Measurements from ENCODE around the gene TANGO2. TPM values are rescaled to one million over a fixed set of nuclear protein-coding genes. Genes with fewer than 3 reads are reported as not detected.

Gene TANGO2
- total RNA-seq, 1 experiment from 2014 or later, result 14.6 TPM

DNA sequence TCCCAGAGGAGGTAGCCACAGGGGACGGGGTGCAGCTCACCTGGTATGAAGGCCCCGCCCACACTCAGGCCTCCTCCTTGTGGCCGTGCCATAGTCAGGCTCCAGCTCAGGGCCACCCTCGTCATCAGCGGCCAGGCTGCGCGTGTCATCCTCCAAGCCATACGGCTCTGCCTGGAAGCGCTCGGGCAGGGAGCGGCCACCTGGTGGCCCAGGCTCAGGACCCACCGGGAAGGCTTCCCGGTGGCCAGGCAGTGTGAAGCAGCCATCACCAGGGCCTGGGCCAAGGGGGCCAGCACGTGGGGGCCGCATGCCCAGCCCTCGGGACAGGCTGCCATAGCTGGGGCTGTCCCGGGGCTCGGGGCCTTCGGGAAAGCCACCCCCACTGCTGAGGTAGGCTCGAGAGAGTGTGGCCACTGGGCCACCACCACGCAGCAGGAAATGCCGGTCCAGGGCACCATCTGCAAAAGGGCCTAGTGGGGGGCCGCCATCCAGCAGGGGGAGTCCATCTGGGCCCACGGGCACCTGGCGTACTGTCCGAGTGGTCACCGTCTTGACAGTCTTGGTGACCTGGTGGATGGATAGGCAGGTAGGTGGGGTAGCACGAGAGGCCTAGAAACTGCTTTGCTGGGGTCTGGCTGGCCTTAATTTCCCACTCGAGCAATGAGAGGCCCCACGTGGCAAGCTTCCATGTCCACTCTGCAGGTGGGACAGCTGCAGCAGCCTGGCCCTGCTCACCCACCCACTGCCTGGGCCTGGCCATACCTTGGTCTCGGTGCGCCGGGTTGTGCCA is 39.5 kb upstream of the TANGO2 start:
- WGBS (ENCODE audit: extremely low coverage, insufficient read length, low lambda C conversion rate), result no CpG with 5 or more reads among the region's 33 CpGs
- H2BK15ac ChIP-seq (ENCODE audit: low read depth, low read length), result no peak overlapping the region
- no peak overlapping the region for H3K4ac ChIP-seq (ENCODE audit: low read depth, low read length)
- no peak overlapping the region for H2BK5ac ChIP-seq (ENCODE audit: insufficient read length, low read length)
- H3K14ac ChIP-seq (ENCODE audit: insufficient read depth, low read length), result no peak overlapping the region; the same call in 1 of the 2 replicates
- Mint-ChIP-seq H3K27me3 (ENCODE audit: low read depth) (no peaks in the 10 kb centered on the region), H3K4me3 (no peak overlapping the region), H3K27ac (no peak overlapping the region), H3K9me3 (no peaks in the 10 kb centered on the region), H3K4me1 (peaks cover 5 to 6% of the 10 kb centered on the region in 2 experiments; a peak in 3 of 4 replicates), H3K36me3 (ENCODE audit: insufficient read depth in 1 of 3, low read depth in 3 of 3) (peaks cover 7 to 26% (median 21%) of the 10 kb centered on the region in 3 experiments; a peak in 6 of 7 replicates)
- H2AK5ac ChIP-seq (ENCODE audit: insufficient read length, low read length), result no peak overlapping the region
- H4K20me1 ChIP-seq (ENCODE audit: control insufficient read depth, insufficient read depth, insufficient read length), result peaks cover 3% of the 10 kb centered on the region
- H3K18ac ChIP-seq (ENCODE audit: insufficient read length, low read depth, low read length), result no peak overlapping the region
- peaks cover 4% of the 10 kb centered on the region for H3K79me1 ChIP-seq (ENCODE audit: insufficient read depth, low read depth, low read length, poor library complexity, severe bottlenecking)
- H3K9ac ChIP-seq (ENCODE audit: extremely low read depth, insufficient read length, low read length), result no peak overlapping the region
- no peaks in the 10 kb centered on the region for H3K9me3 ChIP-seq (ENCODE audit: control insufficient read depth, low read depth, low read length)
- H4K8ac ChIP-seq (replicated peaks; ENCODE audit: insufficient read length, low read depth, low read length), result no peak overlapping the region
- no peak overlapping the region for H2BK120ac ChIP-seq (ENCODE audit: low read depth, low read length, poor library complexity, severe bottlenecking)
- no peaks in the 10 kb centered on the region for H3K23me2 ChIP-seq (ENCODE audit: insufficient read length, low read depth, low read length, poor library complexity, severe bottlenecking)
- H4K91ac ChIP-seq (ENCODE audit: insufficient read length, low read depth, low read length), result no peak overlapping the region
- no peak for DNase-seq
- TF ChIP-seq CTCF (conservative IDR thresholded peaks at IDR 0.05), result no peak
- H3K23ac ChIP-seq (ENCODE audit: insufficient read length, low read depth, low read length), result no peak overlapping the region
- H2AFZ ChIP-seq (ENCODE audit: low read length), result no peak overlapping the region
- H3T11ph ChIP-seq (ENCODE audit: low read length), result no peak overlapping the region
- H3K27me3 ChIP-seq (ENCODE audit: insufficient read depth, low read length), result no peaks in the 10 kb centered on the region
- no peak overlapping the region for H4K5ac ChIP-seq (ENCODE audit: insufficient read length, low read depth, low read length)
- no peaks in the 10 kb centered on the region; the same call in 1 of the 2 replicates for H3K4me1 ChIP-seq (ENCODE audit: insufficient read depth, low read length)
- H3K4me2 ChIP-seq (ENCODE audit: insufficient read depth, insufficient read length, low read length), result no peak overlapping the region
- H3K27ac ChIP-seq (ENCODE audit: insufficient read length, low read depth, low read length), result no peak overlapping the region
- H2BK12ac ChIP-seq (ENCODE audit: insufficient read length, low read depth, low read length), result no peak overlapping the region
- H3K56ac ChIP-seq (ENCODE audit: insufficient read length, low read depth, low read length), result no peak overlapping the region
- H3K79me2 ChIP-seq (ENCODE audit: insufficient read depth, low read length), result no peaks in the 10 kb centered on the region
- H2BK20ac ChIP-seq (ENCODE audit: low read depth, low read length, poor library complexity, severe bottlenecking), result no peak overlapping the region
